ENCODE data around the gene GOLM1. TPM values are rescaled to one million over a fixed set of nuclear protein-coding genes. Genes with fewer than 3 reads are reported as not detected.
"Not testable (repeated sequence)": the region's sequence is repeated elsewhere in the genome, so short reads cannot be mapped to it uniquely, and the experiment has no call there.

The GOLM1 gene
- total RNA-seq, 1 donor from 2014 or later = 92.6 TPM

- TF ChIP-seq CTCF (IDR thresholded peaks at IDR 0.05; ENCODE audit: insufficient read depth, low read length, poor library complexity, severe bottlenecking) = no peak
- H3K4me3 ChIP-seq (ENCODE audit: low read depth, low read length) = no peak overlapping the region
- H3K36me3 ChIP-seq (ENCODE audit: control insufficient read depth, insufficient read depth, low read length) = no peaks in the 10 kb centered on the region
- DNase-seq (ENCODE audit: low read depth) = no peak
- H3K27me3 ChIP-seq (ENCODE audit: control insufficient read depth, insufficient read depth, low read length) = no peaks in the 10 kb centered on the region
Measured at GRCh38 chr9:86057491-86057890, 41.9 kb downstream of the GOLM1 start.

- no peak for DNase-seq (ENCODE audit: low read depth)
- Histone ChIP-seq H3K4me3 (ENCODE audit: low read depth, low read length) (no peak overlapping the region), H3K27me3 (ENCODE audit: control insufficient read depth, insufficient read depth, low read length) (no peaks in the 10 kb centered on the region), H3K36me3 (ENCODE audit: control insufficient read depth, insufficient read depth, low read length) (no peaks in the 10 kb centered on the region)
- TF ChIP-seq CTCF (IDR thresholded peaks at IDR 0.05; ENCODE audit: insufficient read depth, low read length, poor library complexity, severe bottlenecking) = no peak
Measured at GRCh38 chr9:86054695-86055094, 44.7 kb downstream of the GOLM1 start.

- DNase-seq (ENCODE audit: low read depth) = no peak
- Histone ChIP-seq H3K36me3 (ENCODE audit: control insufficient read depth, insufficient read depth, low read length) (no peaks in the 10 kb centered on the region), H3K27me3 (ENCODE audit: control insufficient read depth, insufficient read depth, low read length) (no peaks in the 10 kb centered on the region), H3K4me3 (ENCODE audit: low read depth, low read length) (no peak overlapping the region)
- no peak for TF ChIP-seq CTCF (IDR thresholded peaks at IDR 0.05; ENCODE audit: insufficient read depth, low read length, poor library complexity, severe bottlenecking)
Measured at GRCh38 chr9:86052556-86053468, 46.5 kb downstream of the GOLM1 start.

- not testable (repeated sequence) for DNase-seq (ENCODE audit: low read depth); H3K4me3 ChIP-seq (ENCODE audit: low read depth, low read length); H3K36me3 ChIP-seq (ENCODE audit: control insufficient read depth, insufficient read depth, low read length)
Measured at GRCh38 chr9:86048018-86048742, 51.2 kb downstream of the GOLM1 start.

GRCh38 chr9:86047361-86047760 lies 52.0 kb downstream of the GOLM1 start:
- no peak overlapping the region for H3K4me3 ChIP-seq (ENCODE audit: low read depth, low read length)
- no peak for DNase-seq (ENCODE audit: low read depth)
- H3K27me3 ChIP-seq (ENCODE audit: control insufficient read depth, insufficient read depth, low read length) = no peaks in the 10 kb centered on the region
- TF ChIP-seq CTCF (IDR thresholded peaks at IDR 0.05; ENCODE audit: insufficient read depth, low read length, poor library complexity, severe bottlenecking) = no peak
- H3K36me3 ChIP-seq (ENCODE audit: control insufficient read depth, insufficient read depth, low read length) = no peaks in the 10 kb centered on the region

More at GRCh38 chr9:86048018-86048742, 51.2 kb downstream of the GOLM1 start:
- H3K27me3 ChIP-seq (ENCODE audit: control insufficient read depth, insufficient read depth, low read length) = not testable (repeated sequence)

GRCh38 chr9:86046930-86047341 lies 52.4 kb downstream of the GOLM1 start:
- no peaks in the 10 kb centered on the region for H3K36me3 ChIP-seq (ENCODE audit: control insufficient read depth, insufficient read depth, low read length)
- DNase-seq (ENCODE audit: low read depth) = no peak
- H3K27me3 ChIP-seq (ENCODE audit: control insufficient read depth, insufficient read depth, low read length) = no peaks in the 10 kb centered on the region
- no peak overlapping the region for H3K4me3 ChIP-seq (ENCODE audit: low read depth, low read length)
- TF ChIP-seq CTCF (IDR thresholded peaks at IDR 0.05; ENCODE audit: insufficient read depth, low read length, poor library complexity, severe bottlenecking) = no peak

Measured in kidney epithelial cell (primary cell).